Body of pancreas (tissue), 4 donors: ENCODE data around the gene PRC1.

ENCODE experiments used
- CTCF ChIP-seq, 7 experiments: fragments of 450-650 bp in 4 of 7; fragments of 200-600 bp in 3 of 7; sonication (generic) in 3 of 7; IDR thresholded peaks; one replicate each; pipeline ENCODE4 v1.5.1; 2016 to 2019; ENCODE audit warnings: antibody characterized with exemption in 7 of 7
- POLR2A ChIP-seq, 3 donors: fragments of 450-650 bp; IDR thresholded peaks; one replicate each; pipeline ENCODE4 v1.6.1; 2016; ENCODE audit warnings: antibody characterized with exemption in 3 of 3, mild to moderate bottlenecking in 2 of 3

DNA sequence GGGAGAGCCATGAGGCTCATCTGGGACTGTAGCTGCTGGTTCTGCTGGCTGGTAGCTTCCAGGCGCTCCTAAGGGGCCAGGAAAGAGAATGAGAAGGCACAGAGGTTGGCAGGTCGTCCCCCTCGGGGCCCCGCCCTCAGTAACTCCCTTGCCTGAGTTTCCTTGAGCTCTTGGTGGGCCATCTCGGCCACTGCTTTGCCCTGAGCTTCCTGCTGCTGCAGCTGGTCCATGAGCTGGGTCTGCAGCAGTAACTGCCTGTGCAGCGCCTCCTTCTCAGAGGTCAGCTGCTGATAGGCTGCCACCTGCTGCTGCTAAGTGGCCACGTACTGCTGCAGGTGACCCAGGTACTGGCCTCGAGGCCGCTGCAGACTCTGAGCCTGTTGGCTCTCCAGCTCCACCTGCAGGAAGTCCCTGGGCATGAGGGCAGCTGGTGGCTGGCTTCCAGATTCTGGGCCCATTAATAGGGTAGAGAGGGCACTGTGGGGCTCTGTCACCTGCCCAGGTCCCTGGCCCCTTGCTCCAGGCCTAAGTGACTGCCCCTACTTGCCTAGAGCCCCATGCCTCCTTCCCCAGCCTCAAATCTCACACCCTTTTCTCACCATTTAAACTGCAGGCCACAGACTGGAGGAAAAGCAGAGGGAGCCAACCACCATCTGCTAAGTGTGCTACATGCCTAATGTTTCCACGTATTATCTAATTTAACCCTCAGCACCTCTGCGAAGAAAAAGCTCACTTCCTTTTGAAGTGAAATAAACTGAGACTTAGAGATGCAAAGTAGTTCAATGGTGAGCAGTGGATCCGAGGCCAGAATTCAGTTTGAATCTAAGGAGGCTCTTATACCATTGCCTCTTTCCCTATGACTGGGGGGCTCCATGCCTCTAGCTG is 38.8 kb upstream of the PRC1 start:
- peak; percentile 97 to 99 (median 98) for TF ChIP-seq POLR2A (IDR thresholded peaks at IDR 0.05)
- TF ChIP-seq CTCF (IDR thresholded peaks at IDR 0.05), result peak; percentile 85 to 99 (median 97)
